GM12874 (cell line): Measurements from ENCODE around the gene TFCP2L1.

Experiments
- TF ChIP-seq, protein P1 (sequence below): IDR thresholded peaks from 2 replicates; pipeline ENCODE4 v1.5.1; 2011; ENCODE audit warnings: low read depth, mild to moderate bottlenecking, control low read depth, low read length, moderate library complexity; ENCODE audit not compliant: insufficient read depth

The TFCP2L1 gene

DNA sequence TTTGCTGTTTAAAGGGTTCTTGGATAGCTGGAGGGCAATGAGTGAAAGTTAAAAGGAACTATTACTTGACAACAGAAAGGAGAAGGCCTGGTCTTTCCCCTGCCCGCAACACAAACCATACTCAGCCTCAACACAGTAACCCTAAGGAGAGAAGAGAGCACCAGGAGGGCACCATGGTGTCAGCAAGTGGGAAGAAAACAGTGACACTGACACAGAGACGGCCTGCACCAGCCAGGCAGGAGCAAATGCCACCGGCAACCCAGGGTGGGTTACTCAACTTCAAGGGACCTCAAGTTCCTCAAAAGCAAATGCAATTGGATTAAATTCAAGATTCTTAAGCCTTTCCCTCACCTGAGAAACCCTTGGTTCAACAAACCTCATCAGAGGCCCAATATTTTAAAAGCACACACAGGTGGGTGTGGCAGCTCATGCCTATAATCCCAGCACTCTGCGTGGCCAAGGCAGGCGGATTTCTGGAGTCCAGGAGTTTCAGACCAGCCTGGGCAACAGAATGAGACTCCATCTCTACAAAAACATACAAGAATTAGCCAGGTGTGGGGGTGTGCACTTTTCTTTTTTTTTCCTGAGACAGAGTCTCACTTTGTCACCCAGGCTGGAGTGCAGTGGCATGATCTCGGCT is 52.3 kb downstream of the TFCP2L1 start:
- TF ChIP-seq, protein P1, sequence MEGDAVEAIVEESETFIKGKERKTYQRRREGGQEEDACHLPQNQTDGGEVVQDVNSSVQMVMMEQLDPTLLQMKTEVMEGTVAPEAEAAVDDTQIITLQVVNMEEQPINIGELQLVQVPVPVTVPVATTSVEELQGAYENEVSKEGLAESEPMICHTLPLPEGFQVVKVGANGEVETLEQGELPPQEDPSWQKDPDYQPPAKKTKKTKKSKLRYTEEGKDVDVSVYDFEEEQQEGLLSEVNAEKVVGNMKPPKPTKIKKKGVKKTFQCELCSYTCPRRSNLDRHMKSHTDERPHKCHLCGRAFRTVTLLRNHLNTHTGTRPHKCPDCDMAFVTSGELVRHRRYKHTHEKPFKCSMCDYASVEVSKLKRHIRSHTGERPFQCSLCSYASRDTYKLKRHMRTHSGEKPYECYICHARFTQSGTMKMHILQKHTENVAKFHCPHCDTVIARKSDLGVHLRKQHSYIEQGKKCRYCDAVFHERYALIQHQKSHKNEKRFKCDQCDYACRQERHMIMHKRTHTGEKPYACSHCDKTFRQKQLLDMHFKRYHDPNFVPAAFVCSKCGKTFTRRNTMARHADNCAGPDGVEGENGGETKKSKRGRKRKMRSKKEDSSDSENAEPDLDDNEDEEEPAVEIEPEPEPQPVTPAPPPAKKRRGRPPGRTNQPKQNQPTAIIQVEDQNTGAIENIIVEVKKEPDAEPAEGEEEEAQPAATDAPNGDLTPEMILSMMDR, result no peak

DNA sequence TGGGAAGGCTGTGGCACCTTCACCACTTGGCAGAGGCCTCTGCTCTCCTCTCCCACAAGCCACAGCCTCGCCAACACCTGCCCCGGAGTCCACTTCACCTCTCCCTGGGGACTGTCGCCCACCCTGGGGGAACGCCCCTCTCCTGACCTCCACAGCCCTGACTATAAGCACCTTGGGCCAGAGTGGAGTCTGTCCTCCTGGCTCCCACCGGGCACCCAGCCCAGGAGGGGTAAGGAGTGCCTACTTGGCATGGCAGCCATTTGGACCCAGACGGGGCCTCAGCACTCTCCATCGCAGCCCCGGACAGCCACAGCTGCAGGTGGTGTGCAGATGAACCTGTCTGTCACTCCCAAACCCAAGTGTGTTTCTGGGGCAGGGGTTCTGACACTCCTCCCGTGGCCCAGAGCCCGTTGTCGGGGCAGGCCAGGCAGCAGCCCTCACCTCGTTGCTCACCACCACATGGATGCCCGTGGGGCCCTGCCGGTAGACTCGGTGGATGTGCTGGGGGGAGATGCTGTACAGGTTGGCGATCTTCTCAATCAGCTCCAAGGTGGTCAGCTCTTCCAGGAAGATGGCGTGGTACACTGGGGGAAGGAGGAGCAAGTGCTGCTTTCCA is 53.5 kb downstream of the TFCP2L1 start:
- TF ChIP-seq, protein P1, result no peak

- TF ChIP-seq, protein P1, result no peak
Observed at GRCh38 chr2:121228521-121228920, 56.5 kb downstream of the TFCP2L1 start.

GRCh38 chr2:121220995-121221394 is 64.0 kb downstream of the TFCP2L1 start:
- TF ChIP-seq, protein P1, result no peak

DNA sequence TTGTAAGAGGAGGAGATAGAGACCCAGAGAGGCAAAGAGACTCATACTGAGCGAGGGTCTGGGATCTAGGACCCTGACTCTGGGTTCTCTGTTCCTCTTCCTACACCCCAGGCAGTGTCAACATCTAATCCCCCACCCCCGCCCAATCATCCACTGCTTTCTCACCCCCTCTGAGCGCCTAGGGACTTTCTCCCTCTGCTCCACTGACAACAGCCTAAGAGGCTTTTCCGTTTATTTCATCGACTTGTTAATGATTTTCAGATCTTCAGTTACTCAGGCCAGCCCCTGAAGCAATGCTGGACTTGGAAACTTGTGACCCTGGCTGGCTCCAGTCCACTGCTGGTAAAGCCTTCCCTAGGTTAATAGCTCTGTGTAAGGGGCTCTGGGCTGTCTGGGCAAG is 65.1 kb downstream of the TFCP2L1 start:
- TF ChIP-seq, protein P1, result no peak

DNA sequence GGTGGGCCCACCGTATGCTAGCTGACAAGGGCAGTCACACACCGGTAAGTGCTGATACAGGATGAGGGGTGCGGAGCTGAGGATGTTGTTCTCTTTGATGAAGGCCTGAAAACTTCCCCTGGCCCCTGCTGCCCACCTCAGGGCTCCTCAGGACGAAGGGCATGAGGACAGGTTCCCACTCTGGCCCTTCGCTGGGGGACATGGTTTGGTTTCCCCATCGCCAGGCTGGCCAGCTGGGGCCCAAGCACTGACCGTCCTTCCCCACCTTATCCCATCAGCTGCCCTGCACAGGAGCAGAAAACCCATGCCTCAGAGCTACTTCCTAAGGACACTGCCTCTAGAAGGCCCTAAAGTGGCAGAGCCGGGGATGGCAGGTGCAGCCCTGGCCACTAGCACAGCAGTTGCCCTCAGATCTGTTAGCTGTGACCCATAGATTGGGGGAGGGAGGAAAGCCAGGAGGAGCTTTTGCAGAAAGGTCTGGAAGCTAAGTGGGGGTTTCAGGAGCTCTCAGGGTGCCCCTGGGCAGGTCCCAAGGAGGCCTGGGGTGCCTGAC is 66.5 kb downstream of the TFCP2L1 start:
- TF ChIP-seq, protein P1, result no peak

- TF ChIP-seq, protein P1, result no peak
Observed at GRCh38 chr2:121217627-121218026, 67.4 kb downstream of the TFCP2L1 start.
